ENCODE measurements around the gene ATG4D.

The ATG4D gene

GRCh38 chr19:10577951-10578350 is 34.2 kb downstream of the ATG4D start:
- Histone ChIP-seq H3K4me3 (ENCODE audit: low read depth, low read length) (no peak overlapping the region), H3K36me3 (ENCODE audit: control insufficient read depth in 2 of 2, insufficient read depth in 1 of 2, low read length in 2 of 2) (no peaks in the 10 kb centered on the region), H3K9me3 (ENCODE audit: control insufficient read depth, insufficient read depth, low read depth, low read length) (no peaks in the 10 kb centered on the region), H3K4me1 (ENCODE audit: control insufficient read depth, insufficient read depth, low read length) (no peaks in the 10 kb centered on the region), H3K27ac (ENCODE audit: extremely low read depth, low read depth, low read length) (no peak overlapping the region)
- no peak for TF ChIP-seq ZNF398 (tag by site-specific recombination; IDR thresholded peaks at IDR 0.05)
- TF ChIP-seq PRDM10 (tag by site-specific recombination; IDR thresholded peaks at IDR 0.05) = peak; percentile 56
- POLR2A ChIA-PET = no interaction called here
- CTCF ChIA-PET = interaction anchor here (0.7 to 7.9 kb wide), 4 partner anchors 14 to 120 kb away, joined by 5 to 243 read pairs (median 87); partner anchors contain the start of gene QTRT1

GRCh38 chr19:10580979-10581631 is 37.4 kb downstream of the ATG4D start:
- H3K4me3 ChIP-seq (ENCODE audit: low read depth, low read length) = no peak overlapping the region
- CTCF ChIA-PET = interaction anchor here (0.6 to 7.9 kb wide), 46 partner anchors 9 to 373 kb away, joined by 3 to 243 read pairs (median 4); partner anchors contain the start of genes CDKN2D, DNM2, KRI1 and QTRT1
- no peak overlapping the region for H3K27ac ChIP-seq (ENCODE audit: extremely low read depth, low read depth, low read length)
- H3K4me1 ChIP-seq (ENCODE audit: control insufficient read depth, insufficient read depth, low read length) = no peaks in the 10 kb centered on the region
- POLR2A ChIA-PET = interaction anchor here (0.6 to 2.3 kb wide), 6 partner anchors 44 to 120 kb away, joined by 3 to 13 read pairs (median 4); partner anchors contain the start of genes QTRT1 and SLC44A2
- H3K9me3 ChIP-seq (ENCODE audit: control insufficient read depth, insufficient read depth, low read depth, low read length) = no peaks in the 10 kb centered on the region
- H3K36me3 ChIP-seq (ENCODE audit: control insufficient read depth in 2 of 2, insufficient read depth in 1 of 2, low read length in 2 of 2) = no peaks in the 10 kb centered on the region
- TF ChIP-seq ZNF677 (tag by site-specific recombination; IDR thresholded peaks at IDR 0.05) (no peak), KLF10 (tag by site-specific recombination; IDR thresholded peaks at IDR 0.05) (peak; percentile 41; the same call in 1 of the 2 replicates), ZNF157 (tag by site-specific recombination; IDR thresholded peaks at IDR 0.05) (no peak), ZSCAN18 (tag by site-specific recombination; IDR thresholded peaks at IDR 0.05) (no peak), ZNF645 (tag by site-specific recombination; IDR thresholded peaks at IDR 0.05) (no peak), ZNF664 (tag by site-specific recombination; IDR thresholded peaks at IDR 0.05) (no peak), ZSCAN5A (tag by site-specific recombination; IDR thresholded peaks at IDR 0.05) (no peak), RBAK (tag by site-specific recombination; IDR thresholded peaks at IDR 0.05) (no peak), PBX3 (CRISPR knock-in tag; IDR thresholded peaks at IDR 0.05) (no peak), KLF9 (tag by site-specific recombination; IDR thresholded peaks at IDR 0.05; ENCODE audit: low read depth) (no peak), ZBTB21 (tag by site-specific recombination; IDR thresholded peaks at IDR 0.05) (no peak), ZBTB11 (tag by site-specific recombination; conservative IDR thresholded peaks at IDR 0.05; ENCODE audit: low read depth) (no peak), ZNF580 (tag by site-specific recombination; IDR thresholded peaks at IDR 0.05) (no peak), BCL11A (tag by site-specific recombination; IDR thresholded peaks at IDR 0.05; ENCODE audit: low read depth) (no peak), OVOL3 (tag by site-specific recombination; IDR thresholded peaks at IDR 0.05) (no peak), ZNF140 (tag by site-specific recombination; IDR thresholded peaks at IDR 0.05) (no peak)
